IMR-90 (cell line): ENCODE data around the gene NDUFAF8. TPM values are rescaled to one million over a fixed set of nuclear protein-coding genes. Genes with fewer than 3 reads are reported as not detected.
A peak's percentile ranks its signal among the peaks of the same experiment; 100 is the strongest.

Source experiments
- ATAC-seq: fragments of 200-7000 bp; cut with Tn5 transposase; 2 replicates; pipeline ENCODE4 v1.9.1; 2020; ENCODE audit warnings: low read depth, mild to moderate bottlenecking, moderate library complexity
- BruUV-seq: library from RNA; stranded (reverse); fragments of 400-500 nt; replicated peaks from 2 replicates; lab custom pipeline; 2021; lab: Mats Ljungman, UMichigan
- CTCF ChIA-PET: fragments of 300-600 bp; formaldehyde crosslinking; extraction: SDS; loops from one replicate; lab custom pipeline; 2021; ENCODE audit warnings: antibody characterized with exemption; lab: Yijun Ruan, JAX
- POLR2A ChIA-PET: fragments of 300-600 bp; sonication (Branson Sonifier 250); formaldehyde crosslinking; loops from one replicate; lab custom pipeline; 2022; ENCODE audit warnings: antibody characterized with exemption; ENCODE audit not compliant: unreplicated experiment; lab: Charles Lee
- DNase-seq: peaks from one replicate; pipeline ENCODE4 v3.0.0; 2013
- H2AFZ ChIP-seq: replicated peaks from 2 replicates; pipeline ENCODE3; 2013; ENCODE audit warnings: low read length, mild to moderate bottlenecking; ENCODE audit not compliant: poor library complexity
- H2AK5ac ChIP-seq: 2 replicates; pipeline ENCODE4 v1.6.1; 2013; ENCODE audit warnings: low read depth, low read length, inconsistent platforms
- H2AK9ac ChIP-seq: replicated peaks from 2 replicates; pipeline ENCODE3; 2013; ENCODE audit warnings: mild to moderate bottlenecking, low read depth, low read length, moderate library complexity; ENCODE audit not compliant: poor library complexity
- H2BK120ac ChIP-seq: 2 replicates; pipeline ENCODE4 v1.6.1; 2013; ENCODE audit warnings: low read depth, low read length, inconsistent platforms
- H2BK15ac ChIP-seq: 3 replicates; pipeline ENCODE4 v1.6.1; 2013; ENCODE audit warnings: low read depth, low read length, inconsistent platforms
- H2BK20ac ChIP-seq: 2 replicates; pipeline ENCODE4 v1.6.1; 2013; ENCODE audit warnings: low read depth, mild to moderate bottlenecking, inconsistent platforms, low read length, moderate library complexity
- H2BK5ac ChIP-seq: 2 replicates; pipeline ENCODE4 v1.6.1; 2013; ENCODE audit warnings: mild to moderate bottlenecking, low read depth, low read length, inconsistent platforms; ENCODE audit not compliant: poor library complexity, severe bottlenecking
- H3K14ac ChIP-seq: replicated peaks from 2 replicates; pipeline ENCODE4 v1.6.1; 2013; ENCODE audit warnings: low read depth, low read length, inconsistent platforms
- H3K18ac ChIP-seq: 2 replicates; pipeline ENCODE4 v1.6.1; 2013; ENCODE audit warnings: low read depth, low read length, control low read depth
- H3K23ac ChIP-seq: 2 replicates; pipeline ENCODE4 v1.6.1; 2013; ENCODE audit warnings: low read depth, low read length, inconsistent platforms
- H3K27ac ChIP-seq: 2 replicates; pipeline ENCODE4 v1.5.1; 2013; ENCODE audit warnings: mild to moderate bottlenecking, control low read depth, low read length; ENCODE audit not compliant: insufficient read depth
- H3K27me3 ChIP-seq: 2 replicates; pipeline ENCODE4 v1.6.1; 2013; ENCODE audit warnings: low read length; ENCODE audit not compliant: control insufficient read depth, insufficient read depth
- H3K36me3 ChIP-seq: 2 replicates; pipeline ENCODE4 v1.6.1; 2013; ENCODE audit warnings: low read length, mixed read lengths; ENCODE audit not compliant: control insufficient read depth, insufficient read depth
- H3K4ac ChIP-seq: 2 replicates; pipeline ENCODE4 v1.6.1; 2013; ENCODE audit warnings: low read depth, low read length, inconsistent platforms
- H3K4me1 ChIP-seq: 2 replicates; pipeline ENCODE4 v1.6.1; 2013; ENCODE audit warnings: low read length, mixed read lengths; ENCODE audit not compliant: control insufficient read depth, insufficient read depth
- H3K4me2 ChIP-seq: 2 replicates; pipeline ENCODE4 v1.6.1; 2013; ENCODE audit warnings: low read depth, mild to moderate bottlenecking, control low read depth, low read length, moderate library complexity
- H3K4me3 ChIP-seq: 2 replicates; pipeline ENCODE4 v1.5.1; 2013; ENCODE audit warnings: low read depth, mild to moderate bottlenecking, control low read depth, low read length, moderate library complexity; ENCODE audit not compliant: insufficient read depth
- H3K56ac ChIP-seq: 2 replicates; pipeline ENCODE4 v1.6.1; 2013; ENCODE audit warnings: low read length, inconsistent platforms; ENCODE audit not compliant: insufficient read depth; ENCODE audit errors: extremely low read depth
- H3K79me1 ChIP-seq, 2 experiments: 2 replicates each; pipeline ENCODE4 v1.6.1; 2013; ENCODE audit warnings: low read length in 2 of 2, inconsistent platforms in 1 of 2, low read depth in 1 of 2
- H3K9ac ChIP-seq: 2 replicates; pipeline ENCODE4 v1.6.1; 2013; ENCODE audit warnings: low read depth, low read length, control low read depth
- H3K9me1 ChIP-seq: 2 replicates; pipeline ENCODE4 v1.6.1; 2013; ENCODE audit warnings: low read length, inconsistent platforms; ENCODE audit not compliant: insufficient read depth
- H3K9me3 ChIP-seq: 2 replicates; pipeline ENCODE4 v1.6.1; 2013; ENCODE audit warnings: low read length; ENCODE audit not compliant: control insufficient read depth, insufficient read depth
- H4K20me1 ChIP-seq: 2 replicates; pipeline ENCODE4 v1.6.1; 2013; ENCODE audit warnings: low read length, inconsistent platforms; ENCODE audit not compliant: insufficient read depth
- H4K5ac ChIP-seq: 2 replicates; pipeline ENCODE4 v1.6.1; 2013; ENCODE audit warnings: mild to moderate bottlenecking, low read depth, low read length, control low read depth
- H4K8ac ChIP-seq, 2 experiments: 2 replicates each; pipeline ENCODE4 v1.6.1; 2013; ENCODE audit warnings: low read depth in 2 of 2, low read length in 2 of 2, control low read depth in 1 of 2, inconsistent platforms in 1 of 2
- H4K91ac ChIP-seq: 2 replicates; pipeline ENCODE4 v1.6.1; 2013; ENCODE audit warnings: low read depth, low read length, inconsistent platforms; ENCODE audit not compliant: insufficient read depth
- BHLHE40 ChIP-seq: fragments of 150-350 bp; IDR thresholded peaks from 2 replicates; pipeline ENCODE4 v1.6.1; 2016; ENCODE audit warnings: mild to moderate bottlenecking, low read depth, low read length
- CEBPB ChIP-seq: IDR thresholded peaks from 2 replicates; pipeline ENCODE4 v1.6.1; 2012; ENCODE audit warnings: low read depth, low read length, improper control_type of control experiment
- CHD1 ChIP-seq: IDR thresholded peaks from 2 replicates; pipeline ENCODE4 v1.6.1; 2012; ENCODE audit warnings: low read depth, low read length, improper control_type of control experiment
- CTCF ChIP-seq: conservative IDR thresholded peaks from 2 replicates; pipeline ENCODE4 v1.5.1; 2012; ENCODE audit warnings: mild to moderate bottlenecking, low read depth, low read length, improper control_type of control experiment
- ELK1 ChIP-seq: fragments of 150-350 bp; IDR thresholded peaks from 2 replicates; pipeline ENCODE4 v1.6.1; 2016; ENCODE audit warnings: low read depth, mild to moderate bottlenecking, low read length, moderate library complexity, borderline replicate concordance
- FOS ChIP-seq: fragments of 150-350 bp; IDR thresholded peaks from 2 replicates; pipeline ENCODE4 v1.6.1; 2016; ENCODE audit warnings: low read depth, low read length
- MAFK ChIP-seq: IDR thresholded peaks from 2 replicates; pipeline ENCODE4 v1.6.1; 2012; ENCODE audit warnings: low read depth, low read length, improper control_type of control experiment
- MAZ ChIP-seq: IDR thresholded peaks from 2 replicates; pipeline ENCODE4 v1.6.1; 2012; ENCODE audit warnings: low read depth, mild to moderate bottlenecking, low read length, improper control_type of control experiment, moderate library complexity, borderline replicate concordance
- MXI1 ChIP-seq: IDR thresholded peaks from 2 replicates; pipeline ENCODE4 v1.6.1; 2012; ENCODE audit warnings: low read depth, mild to moderate bottlenecking, low read length, moderate library complexity, borderline replicate concordance
- NFE2L2 ChIP-seq: fragments of 150-350 bp; IDR thresholded peaks from 2 replicates; pipeline ENCODE4 v1.6.1; 2016; ENCODE audit warnings: low read depth, mild to moderate bottlenecking, low read length
- POLR2A ChIP-seq: IDR thresholded peaks from 2 replicates; pipeline ENCODE4 v1.6.1; 2012; ENCODE audit warnings: mild to moderate bottlenecking, low read depth, low read length
- RAD21 ChIP-seq: IDR thresholded peaks from 2 replicates; pipeline ENCODE4 v1.6.1; 2012; ENCODE audit warnings: low read length, improper control_type of control experiment
- RCOR1 ChIP-seq: IDR thresholded peaks from 2 replicates; pipeline ENCODE4 v1.6.1; 2012; ENCODE audit warnings: mild to moderate bottlenecking, low read length, improper control_type of control experiment; ENCODE audit not compliant: insufficient replicate concordance
- RFX5 ChIP-seq: IDR thresholded peaks from 2 replicates; pipeline ENCODE4 v1.8.0; 2012; ENCODE audit warnings: low read depth, mild to moderate bottlenecking, low read length, moderate library complexity
- SMC3 ChIP-seq: fragments of 150-350 bp; IDR thresholded peaks from 2 replicates; pipeline ENCODE4 v1.6.1; 2016; ENCODE audit warnings: low read depth, mild to moderate bottlenecking, antibody characterized with exemption, low read length, moderate library complexity
- USF2 ChIP-seq: fragments of 150-350 bp; IDR thresholded peaks from 2 replicates; pipeline ENCODE4 v1.6.1; 2017; ENCODE audit warnings: mild to moderate bottlenecking, antibody characterized with exemption, low read length, low read depth
- WGBS, 2 experiments: methylation state at CpG; one replicate each; pipeline versions ENCODE4 v1.1.5 to v1.1.7; 2013; ENCODE audit warnings: missing lambda C conversion rate in 2 of 2; ENCODE audit not compliant: insufficient read length in 1 of 2; ENCODE audit errors: extremely low coverage in 2 of 2; 5-methylcytosine and 5-hydroxymethylcytosine counted together
- dilution Hi-C: fragments of 300-500 bp; cut with HindIII; formaldehyde crosslinking; loops from one replicate; pipeline ENCODE4 v1.14.3; 2018; ENCODE audit warnings: low sequenced_read_pairs; ENCODE audit not compliant: unreplicated experiment
- in situ Hi-C: fragments of 300-500 bp; cut with MboI; formaldehyde crosslinking; loops from 3 replicates; pipeline ENCODE4 v1.14.3; 2019; ENCODE audit warnings: low sequenced_read_pairs, inconsistent platforms, mixed read lengths
- intact Hi-C: fragments of 100-400 bp; cut with micrococcal nuclease; formaldehyde crosslinking; loops from 2 replicates; pipeline ENCODE4 v1.10.0; 2022
- polyA plus RNA-seq, 3 experiments: library from polyadenylated mRNA; depleted of rRNA; stranded (reverse); fragments of >200 nt; gene quantifications; 2 replicates each; pipeline ENCODE4 v1.2.3, GENCODE V29; 2012; ENCODE audit warnings: low replicate concordance in 1 of 3
- total RNA-seq: library from RNA; depleted of rRNA; stranded (reverse); fragments of >200 nt; gene quantifications from 2 replicates; pipeline ENCODE4 v1.2.3, GENCODE V29; 2012

NDUFAF8 gene
- total and polyA plus RNA-seq, 2 of the 4 experiments (the other 2 are of a cell fraction), result 11.1 to 65.0 TPM

- H4K8ac ChIP-seq, result no peak overlapping the region
- peak overlapping the region; percentile 32 for H2AFZ ChIP-seq
- WGBS, 2 experiments, result 96% methylated on average over 4 of the region's 9 CpGs; no CpG with 5 or more reads in 1 of the 2 experiments
- no peak overlapping the region for H2AK9ac ChIP-seq
- H2BK120ac ChIP-seq, result no peak overlapping the region
- H4K5ac ChIP-seq, result no peak overlapping the region
- no peaks in the 10 kb centered on the region for H3K4me1 ChIP-seq
- ATAC-seq (no peak), DNase-seq (no peak)
- H3K4me2 ChIP-seq, result no peak overlapping the region
- ChIA-PET POLR2A (no interaction called here), CTCF (no interaction called here)
- H2BK5ac ChIP-seq, result no peak overlapping the region
- peaks cover 0 to 6% of the 10 kb centered on the region in 2 experiments; a peak in 1 of 4 replicates for H3K79me1 ChIP-seq
- H2AK5ac ChIP-seq, result no peak overlapping the region
- H2BK15ac ChIP-seq, result no peak overlapping the region
- no peaks in the 10 kb centered on the region for H3K27me3 ChIP-seq
- no peak overlapping the region for H3K9ac ChIP-seq
- H3K9me1 ChIP-seq, result 0 out of 2 replicates have a peak, but pooled peaks cover 6% of the 10 kb centered on the region
- no peak overlapping the region for H2BK20ac ChIP-seq
- H3K18ac ChIP-seq, result no peak overlapping the region
- dilution Hi-C loops (no loop called here), intact Hi-C loops (no loop called here), in situ Hi-C loops (no loop called here)
- no peak overlapping the region for H3K4ac ChIP-seq
- H3K23ac ChIP-seq, result no peak overlapping the region
- H4K20me1 ChIP-seq, result no peaks in the 10 kb centered on the region; the same call in 1 of the 2 replicates
- H3K36me3 ChIP-seq, result no peaks in the 10 kb centered on the region
- no TSS peak for BruUV-seq
- H3K56ac ChIP-seq, result no peak overlapping the region
- no peak overlapping the region for H3K14ac ChIP-seq
- H3K27ac ChIP-seq, result no peak overlapping the region
- H3K4me3 ChIP-seq, result no peak overlapping the region
- TF ChIP-seq BHLHE40 (no peak), MXI1 (no peak), CTCF (no peak), NFE2L2 (no peak), RFX5 (no peak), RAD21 (no peak), MAZ (no peak), RCOR1 (no peak), POLR2A (no peak), CHD1 (no peak), ELK1 (no peak), SMC3 (no peak), MAFK (no peak), FOS (no peak), USF2 (no peak), CEBPB (no peak)
- no peaks in the 10 kb centered on the region for H3K9me3 ChIP-seq
- no peak overlapping the region for H4K91ac ChIP-seq
Measured at GRCh38 chr17:81212365-81212764, 26.8 kb upstream of the NDUFAF8 start.
